K562 (cell line): ENCODE data around the gene CRIM1. TPM values are rescaled to one million over a fixed set of nuclear protein-coding genes. Genes with fewer than 3 reads are reported as not detected.

Experiments used
- ATAC-seq: fragments of 200-7000 bp; cut with Tn5 transposase; 3 replicates; pipeline ENCODE4 v1.9.1; 2020; ENCODE audit warnings: moderate library complexity
- BruUV-seq: library from RNA; stranded (reverse); fragments of 400-500 nt; replicated peaks from 2 replicates; lab custom pipeline; 2021; lab: Mats Ljungman, UMichigan
- CTCF ChIA-PET: fragments of 300-600 bp; formaldehyde crosslinking; extraction: SDS; loops from one replicate; lab custom pipeline; 2021; ENCODE audit warnings: low intra/inter-chr PET ratio; lab: Yijun Ruan, JAX
- POLR2A ChIA-PET: fragments of 300-600, 350-650 bp; sonication (Branson Sonifier 250); formaldehyde crosslinking; extraction: SDS; loops from one replicate; lab custom pipeline; 2021; ENCODE audit warnings: antibody characterized with exemption, inconsistent platforms; lab: Yijun Ruan, JAX
- DNase-seq, 4 experiments: peaks; one replicate each; pipeline versions ENCODE4 v3.0.0 to v3.0.0-alpha.2; 2011 to 2018; ENCODE audit warnings: low spot score in 3 of 4, mixed read lengths in 3 of 4; ENCODE audit errors: extremely low read depth in 1 of 4
- FAIRE-seq: peaks from 2 replicates; lab custom pipeline; 2011; peaks lifted over from hg19 to GRCh38; lab: Jason Lieb, UNC
- H2AFZ ChIP-seq: 2 replicates; pipeline ENCODE4 v1.6.0; 2011; ENCODE audit warnings: low read depth, low read length, control low read depth, inconsistent platforms
- H3K27ac ChIP-seq: fragments of 200-600 bp; 3 replicates; pipeline ENCODE4 v1.8.0; 2011; ENCODE audit warnings: low read depth, mild to moderate bottlenecking, control low read depth, inconsistent platforms, low read length, moderate library complexity, mixed read lengths; ENCODE audit errors: extremely low read depth
- H3K27me3 ChIP-seq, 2 experiments: fragments of 300-600 bp in 1 of 2; 2 replicates in 1 of 2; 3 replicates in 1 of 2; pipeline versions ENCODE4 v1.6.0 to v1.8.0; 2011; ENCODE audit warnings: inconsistent platforms in 2 of 2, low read length in 2 of 2, mild to moderate bottlenecking in 1 of 2, mixed read lengths in 1 of 2, moderate library complexity in 1 of 2; ENCODE audit not compliant: control insufficient read depth in 2 of 2, insufficient read depth in 2 of 2
- H3K36me3 ChIP-seq: fragments of 300-600 bp; 3 replicates; pipeline ENCODE4 v1.8.0; 2011; ENCODE audit warnings: mild to moderate bottlenecking, low read length, inconsistent platforms; ENCODE audit not compliant: control insufficient read depth, insufficient read depth
- H3K4me1 ChIP-seq, 2 experiments: fragments of 200-600 bp in 1 of 2; replicated peaks in 1 of 2; 2 replicates in 1 of 2; 3 replicates in 1 of 2; pipeline versions ENCODE4 v1.5.1 to v1.8.0; 2011; ENCODE audit warnings: inconsistent platforms in 2 of 2, low read length in 2 of 2, mild to moderate bottlenecking in 1 of 2, mixed read lengths in 1 of 2, moderate library complexity in 1 of 2; ENCODE audit not compliant: control insufficient read depth in 2 of 2, insufficient read depth in 2 of 2
- H3K4me2 ChIP-seq: 2 replicates; pipeline ENCODE4 v1.6.1; 2011; ENCODE audit warnings: low read length, control low read depth, inconsistent platforms, mixed read lengths; ENCODE audit not compliant: insufficient read depth
- H3K4me3 ChIP-seq: fragments of 200-600 bp; sonication (generic), shearing (Covaris generic); 2 replicates; pipeline ENCODE4 v1.5.1; 2016; ENCODE audit warnings: control low read depth, inconsistent platforms
- H3K79me2 ChIP-seq: fragments of 200-600 bp; 3 replicates; pipeline ENCODE4 v1.8.0; 2011; ENCODE audit warnings: low read length, inconsistent platforms; ENCODE audit not compliant: control insufficient read depth, insufficient read depth
- H3K9ac ChIP-seq, 2 experiments: 2 replicates each; pipeline versions ENCODE4 v1.6.0 to v1.6.1; 2011; ENCODE audit warnings: low read depth in 2 of 2, low read length in 2 of 2, control low read depth in 1 of 2, inconsistent platforms in 1 of 2, mild to moderate bottlenecking in 1 of 2, mixed read lengths in 1 of 2; ENCODE audit not compliant: insufficient read depth in 1 of 2
- H3K9me1 ChIP-seq: one replicate; pipeline ENCODE4 v1.6.0; 2011; ENCODE audit warnings: inconsistent platforms, mild to moderate bottlenecking, low read length, moderate library complexity; ENCODE audit not compliant: control insufficient read depth, insufficient read depth
- H3K9me3 ChIP-seq: replicated peaks from 2 replicates; pipeline ENCODE4 v1.5.1; 2011; ENCODE audit warnings: low read depth, low read length, inconsistent platforms; ENCODE audit not compliant: control insufficient read depth, insufficient read depth
- H4K20me1 ChIP-seq: replicated peaks from 2 replicates; pipeline ENCODE4 v1.6.1; 2011; ENCODE audit warnings: low read length, inconsistent platforms, mixed read lengths; ENCODE audit not compliant: control insufficient read depth, insufficient read depth
- CREB3 ChIP-seq: fragments of 450-650 bp; conservative IDR thresholded peaks from 2 replicates; pipeline ENCODE4 v1.6.1; 2016; ENCODE audit warnings: missing genetic modification characterization, low read depth, mild to moderate bottlenecking, missing compliant biosample characterization, moderate library complexity
- CTCFL ChIP-seq: IDR thresholded peaks from 2 replicates; pipeline ENCODE4 v1.6.1; 2011; ENCODE audit warnings: borderline replicate concordance, low read depth, mild to moderate bottlenecking, moderate library complexity, low read length; ENCODE audit not compliant: insufficient read depth, poor library complexity, severe bottlenecking
- ELK1 ChIP-seq: sonication (generic); formaldehyde crosslinking; IDR thresholded peaks from 2 replicates; pipeline ENCODE4 v1.8.1; 2022; ENCODE audit warnings: missing genetic modification reagents
- HDAC6 ChIP-seq: IDR thresholded peaks from 2 replicates; pipeline ENCODE4 v1.6.1; 2012; ENCODE audit warnings: low read depth, mild to moderate bottlenecking, control low read depth, inconsistent platforms, low read length, moderate library complexity
- JUN ChIP-seq, 2 experiments: sonication (generic) in 1 of 2; formaldehyde crosslinking in 1 of 2; IDR thresholded peaks; 2 replicates each; pipeline versions ENCODE4 v1.6.1 to v1.8.0; 2012 to 2022; ENCODE audit warnings: borderline replicate concordance in 2 of 2, mild to moderate bottlenecking in 2 of 2, improper control_type of control experiment in 1 of 2, low read depth in 1 of 2, low read length in 1 of 2, missing genetic modification reagents in 1 of 2
- MCM7 ChIP-seq, 2 experiments: fragments of 450-650 bp; IDR thresholded peaks; 2 replicates each; pipeline ENCODE4 v1.6.1; 2016 to 2018
- NFE2L1 ChIP-seq: fragments of 450-650 bp; IDR thresholded peaks from 2 replicates; pipeline ENCODE4 v1.6.1; 2016; ENCODE audit warnings: missing genetic modification characterization, low read depth, mild to moderate bottlenecking, missing compliant biosample characterization, moderate library complexity, borderline replicate concordance
- NR2F6 ChIP-seq: fragments of 450-650 bp; formaldehyde crosslinking; IDR thresholded peaks from 2 replicates; pipeline ENCODE4 v1.4.0; 2020; ENCODE audit warnings: mild to moderate bottlenecking
- POLR2AphosphoS5 ChIP-seq: IDR thresholded peaks from 2 replicates; pipeline ENCODE4 v1.6.1; 2011; ENCODE audit warnings: mild to moderate bottlenecking, low read depth, low read length, moderate library complexity; ENCODE audit not compliant: control insufficient read depth, insufficient read depth
- TARDBP ChIP-seq: fragments of 450-650 bp; IDR thresholded peaks from 2 replicates; pipeline ENCODE4 v1.6.1; 2016
- THAP7 ChIP-seq: fragments of 250-450 bp; sonication (Bioruptor Pico); IDR thresholded peaks from 2 replicates; pipeline ENCODE4 v1.5.0; 2021
- ZNF146 ChIP-seq: IDR thresholded peaks from one replicate; pipeline ENCODE4 v1.6.1; 2018; ENCODE audit warnings: missing compliant biosample characterization; ENCODE audit not compliant: unreplicated experiment
- ZSCAN32 ChIP-seq: fragments of 450-650 bp; formaldehyde crosslinking; IDR thresholded peaks from 2 replicates; pipeline ENCODE4 v1.4.0; 2020; ENCODE audit warnings: mild to moderate bottlenecking, moderate library complexity
- WGBS: fragments of 100-300 bp; shearing (Covaris generic); methylation state at CpG from one replicate; pipeline ENCODE4 v1.1.6; 2016; ENCODE audit warnings: low coverage, mixed read lengths; ENCODE audit not compliant: insufficient coverage; ENCODE audit errors: missing lambda C conversion rate; 5-methylcytosine and 5-hydroxymethylcytosine counted together
- in situ Hi-C: fragments of 300-500 bp; cut with MboI; formaldehyde crosslinking; loops from 4 replicates; pipeline ENCODE4 v1.15.0; 2018; ENCODE audit warnings: inconsistent platforms, mixed read lengths
- intact Hi-C: fragments of 100-400 bp; cut with micrococcal nuclease; formaldehyde crosslinking; loops from 2 replicates; pipeline ENCODE4 v1.14.2; 2022
- polyA plus RNA-seq, 8 experiments: library from polyadenylated mRNA; depleted of rRNA in 4 of 8; stranded (reverse) in 5 of 8; unstranded in 3 of 8; fragments of >200 nt; fragmentation: Nextera tagmentation in 2 of 8; fragmentation: Illumina TruSeq in 1 of 8; extraction: Ambion mirVana in 2 of 8; extraction: Trizol in 1 of 8; gene quantifications; 2 replicates each; pipeline versions ENCODE4 v1.2.1 to v1.2.3, GENCODE V29; 2011 to 2014; ENCODE audit warnings: inconsistent platforms in 1 of 8, missing spikeins in 1 of 8
- total RNA-seq, 7 experiments: library from RNA; depleted of rRNA in 6 of 7; stranded (reverse); fragments of >200 nt in 6 of 7; fragmentation: Illumina TruSeq in 2 of 7; extraction: Trizol in 2 of 7; gene quantifications; 2 replicates each; pipeline versions ENCODE4 v1.2.1 to v1.2.3, GENCODE V29; 2011 to 2021; ENCODE audit warnings: low replicate concordance in 1 of 7

Gene CRIM1
- total and polyA plus RNA-seq, 9 of the 15 experiments (the other 6 are each of a cell fraction or from before 2014, with no cell fraction given), result 0.01 to 0.36 (median 0.06) TPM; not detected in 1

- Histone ChIP-seq H3K4me1 (no peaks in the 10 kb centered on the region), H3K27me3 (no peaks in the 10 kb centered on the region), H3K9ac (no peak overlapping the region), H4K20me1 (no peaks in the 10 kb centered on the region), H3K9me3 (no peaks in the 10 kb centered on the region), H3K36me3 (peaks cover 16% of the 10 kb centered on the region; the same call in 2 of the 3 replicates), H3K9me1 (no peaks in the 10 kb centered on the region), H3K79me2 (no peaks in the 10 kb centered on the region), H2AFZ (no peak overlapping the region), H3K4me3 (no peak overlapping the region), H3K27ac (no peak overlapping the region), H3K4me2 (no peak overlapping the region)
- in situ Hi-C loops (no loop called here), intact Hi-C loops (no loop called here)
- DNase-seq, result no peak
- CTCF ChIA-PET, result no interaction called here
- ATAC-seq, result no peak
- TF ChIP-seq JUN (IDR thresholded peaks at IDR 0.05; ENCODE audit: borderline replicate concordance, low read depth, low read length) (no peak), JUN (CRISPR knock-in tag; IDR thresholded peaks at IDR 0.05; ENCODE audit: borderline replicate concordance) (no peak), POLR2AphosphoS5 (no peak), ELK1 (CRISPR knock-in tag) (no peak), TARDBP (no peak), NFE2L1 (tag) (no peak), HDAC6 (no peak), CREB3 (tag) (no peak), THAP7 (CRISPR knock-in tag) (no peak), ZSCAN32 (CRISPR knock-in tag) (no peak), MCM7 (IDR thresholded peaks at IDR 0.05) (no peak), ZNF146 (CRISPR knock-in tag) (no peak), CTCFL (no peak), NR2F6 (no peak)
- 84% methylated on average over 3 of the region's 3 CpGs for WGBS
- no TSS peak for BruUV-seq
- POLR2A ChIA-PET, result no interaction called here
- no peak for FAIRE-seq
Observed at GRCh38 chr2:36547906-36548305, 192.3 kb downstream of the CRIM1 start.
